Transverse colon (tissue), 4 donors: ENCODE data around the gene TLR5.

Experiments
- CTCF ChIP-seq, 5 experiments: fragments of 200-600 bp in 3 of 5; fragments of 450-650 bp in 2 of 5; sonication (generic) in 3 of 5; IDR thresholded peaks; 1 replicate in 2 of 5; 2 replicates in 3 of 5; pipeline ENCODE4 v1.5.1; 2016 to 2017; ENCODE audit warnings: antibody characterized with exemption in 5 of 5, inconsistent platforms in 3 of 5, mild to moderate bottlenecking in 2 of 5, moderate library complexity in 1 of 5
- EP300 ChIP-seq: sonication (generic); formaldehyde crosslinking; IDR thresholded peaks from one replicate; pipeline ENCODE4 v1.6.1; 2017; ENCODE audit warnings: antibody characterized with exemption, low read depth
- POLR2A ChIP-seq: fragments of 450-650 bp; IDR thresholded peaks from one replicate; pipeline ENCODE4 v1.6.1; 2016; ENCODE audit warnings: antibody characterized with exemption, mild to moderate bottlenecking, moderate library complexity
- POLR2AphosphoS5 ChIP-seq, 3 donors: sonication (generic); formaldehyde crosslinking; IDR thresholded peaks; one replicate each; pipeline ENCODE4 v1.6.1; 2016; ENCODE audit warnings: antibody characterized with exemption in 3 of 3

GRCh38 chr1:223156343-223156742, 13.3 kb upstream of the TLR5 start:
- no peak for TF ChIP-seq POLR2A
- no peak for TF ChIP-seq CTCF (IDR thresholded peaks at IDR 0.05)
- no peak for TF ChIP-seq EP300
- TF ChIP-seq POLR2AphosphoS5 (IDR thresholded peaks at IDR 0.05), result no peak
